ENCODE data around the gene SATB1.

The SATB1 gene

DNA sequence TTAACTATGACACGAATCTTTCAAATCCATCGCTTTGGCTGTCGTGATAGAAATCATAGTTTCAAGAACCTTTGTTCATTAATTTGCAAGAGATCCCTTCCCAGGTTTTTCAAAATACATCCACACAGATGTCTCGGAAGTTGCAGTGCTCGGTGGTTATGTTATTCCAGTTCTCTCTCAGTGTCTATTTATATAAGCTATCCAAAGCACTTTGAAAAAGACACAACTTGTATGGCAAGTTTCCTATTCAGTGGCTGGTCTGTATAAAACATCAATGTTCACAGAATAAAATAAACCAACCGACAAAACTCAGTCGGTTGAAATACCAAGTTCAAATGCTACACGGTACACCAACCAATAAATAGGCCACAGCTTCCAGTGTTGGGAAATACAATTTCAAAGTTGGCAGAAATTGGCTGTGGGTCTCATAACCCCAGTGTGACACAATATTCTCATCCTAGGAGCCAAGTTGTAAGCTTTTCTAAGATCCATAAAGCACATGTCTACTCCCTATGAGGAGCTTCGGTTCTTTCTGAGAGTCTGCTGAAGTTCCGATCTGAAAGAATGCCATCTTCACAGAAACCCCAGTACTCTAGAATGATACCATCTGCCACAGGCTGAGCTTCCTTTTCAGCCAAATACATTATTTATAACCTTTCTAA, 23.7 kb downstream of the SATB1 start:
- TF ChIP-seq, protein P1, sequence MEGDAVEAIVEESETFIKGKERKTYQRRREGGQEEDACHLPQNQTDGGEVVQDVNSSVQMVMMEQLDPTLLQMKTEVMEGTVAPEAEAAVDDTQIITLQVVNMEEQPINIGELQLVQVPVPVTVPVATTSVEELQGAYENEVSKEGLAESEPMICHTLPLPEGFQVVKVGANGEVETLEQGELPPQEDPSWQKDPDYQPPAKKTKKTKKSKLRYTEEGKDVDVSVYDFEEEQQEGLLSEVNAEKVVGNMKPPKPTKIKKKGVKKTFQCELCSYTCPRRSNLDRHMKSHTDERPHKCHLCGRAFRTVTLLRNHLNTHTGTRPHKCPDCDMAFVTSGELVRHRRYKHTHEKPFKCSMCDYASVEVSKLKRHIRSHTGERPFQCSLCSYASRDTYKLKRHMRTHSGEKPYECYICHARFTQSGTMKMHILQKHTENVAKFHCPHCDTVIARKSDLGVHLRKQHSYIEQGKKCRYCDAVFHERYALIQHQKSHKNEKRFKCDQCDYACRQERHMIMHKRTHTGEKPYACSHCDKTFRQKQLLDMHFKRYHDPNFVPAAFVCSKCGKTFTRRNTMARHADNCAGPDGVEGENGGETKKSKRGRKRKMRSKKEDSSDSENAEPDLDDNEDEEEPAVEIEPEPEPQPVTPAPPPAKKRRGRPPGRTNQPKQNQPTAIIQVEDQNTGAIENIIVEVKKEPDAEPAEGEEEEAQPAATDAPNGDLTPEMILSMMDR (conservative IDR thresholded peaks at IDR 0.05; ENCODE audit: low read length) = no peak
- TF ChIP-seq EZH2phosphoT487 (IDR thresholded peaks at IDR 0.05; ENCODE audit: borderline replicate concordance) = no peak
- Histone ChIP-seq H3K9ac (ENCODE audit: low read depth, low read length, poor library complexity, severe bottlenecking) (no peak overlapping the region), H3K4me3 (ENCODE audit: low read length, poor library complexity, severe bottlenecking) (no peak overlapping the region), H3K4me1 (ENCODE audit: insufficient read depth, low read length, poor library complexity, severe bottlenecking) (peaks cover 4% of the 10 kb centered on the region), H3K9me3 (ENCODE audit: insufficient read depth, low read depth, low read length) (no peaks in the 10 kb centered on the region), H3K4me2 (ENCODE audit: low read depth, low read length, poor library complexity, severe bottlenecking) (no peak overlapping the region), H3K27me3 (ENCODE audit: insufficient read depth, low read length, poor library complexity, severe bottlenecking) (no peaks in the 10 kb centered on the region), H3F3A (ENCODE audit: low read depth) (no peaks in the 10 kb centered on the region), H2AFZ (ENCODE audit: low read length) (no peak overlapping the region), H3K79me2 (ENCODE audit: insufficient read depth, low read length) (peaks cover 23% of the 10 kb centered on the region), H4K20me1 (ENCODE audit: insufficient read depth, low read length, poor library complexity, severe bottlenecking) (no peaks in the 10 kb centered on the region), H3K9me2 (replicated peaks; ENCODE audit: low read depth, low read length) (no peaks in the 10 kb centered on the region), H3K36me3 (ENCODE audit: insufficient read depth, low read length) (peaks cover 66% of the 10 kb centered on the region; the same call in 1 of the 2 replicates)

GRCh38 chr3:18398448-18398847, 26.7 kb downstream of the SATB1 start:
- Histone ChIP-seq H3F3A (ENCODE audit: low read depth) (no peaks in the 10 kb centered on the region), H3K79me2 (ENCODE audit: insufficient read depth, low read length) (peaks cover 17% of the 10 kb centered on the region; the same call in 1 of the 2 replicates), H4K20me1 (ENCODE audit: insufficient read depth, low read length, poor library complexity, severe bottlenecking) (no peaks in the 10 kb centered on the region), H3K4me2 (ENCODE audit: low read depth, low read length, poor library complexity, severe bottlenecking) (no peak overlapping the region), H3K9me2 (replicated peaks; ENCODE audit: low read depth, low read length) (no peaks in the 10 kb centered on the region), H3K9ac (ENCODE audit: low read depth, low read length, poor library complexity, severe bottlenecking) (no peak overlapping the region), H3K27me3 (ENCODE audit: insufficient read depth, low read length, poor library complexity, severe bottlenecking) (no peaks in the 10 kb centered on the region), H3K36me3 (ENCODE audit: insufficient read depth, low read length) (peaks cover 78% of the 10 kb centered on the region), H3K4me3 (ENCODE audit: low read length, poor library complexity, severe bottlenecking) (no peak overlapping the region), H3K4me1 (ENCODE audit: insufficient read depth, low read length, poor library complexity, severe bottlenecking) (peaks cover 4% of the 10 kb centered on the region), H2AFZ (ENCODE audit: low read length) (no peak overlapping the region), H3K9me3 (ENCODE audit: insufficient read depth, low read depth, low read length) (no peaks in the 10 kb centered on the region)
- TF ChIP-seq, protein P1 (conservative IDR thresholded peaks at IDR 0.05; ENCODE audit: low read length) = no peak
- TF ChIP-seq EZH2phosphoT487 (IDR thresholded peaks at IDR 0.05; ENCODE audit: borderline replicate concordance) = no peak

DNA sequence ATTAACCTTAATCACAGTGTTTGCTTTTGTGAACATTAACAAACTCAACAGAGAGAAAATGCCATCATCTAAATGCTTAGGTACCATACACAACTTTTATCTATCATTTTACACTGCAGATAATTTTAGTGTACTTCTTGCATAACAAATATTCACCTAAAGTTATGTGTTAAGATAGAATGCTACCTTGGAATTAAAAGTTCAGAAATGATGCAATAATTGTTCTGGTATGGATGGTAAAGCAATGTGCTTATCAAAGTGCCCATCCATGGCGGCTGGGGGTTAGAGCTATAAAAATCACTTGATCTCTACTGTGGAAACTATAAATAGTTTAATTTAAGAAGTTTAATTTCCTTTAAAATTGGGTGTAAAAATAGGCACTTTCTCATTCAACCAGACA, 28.7 kb downstream of the SATB1 start:
- Histone ChIP-seq H3F3A (ENCODE audit: low read depth) (no peaks in the 10 kb centered on the region), H3K9me2 (replicated peaks; ENCODE audit: low read depth, low read length) (no peaks in the 10 kb centered on the region), H3K9ac (ENCODE audit: low read depth, low read length, poor library complexity, severe bottlenecking) (no peak overlapping the region), H2AFZ (ENCODE audit: low read length) (no peak overlapping the region), H3K4me3 (ENCODE audit: low read length, poor library complexity, severe bottlenecking) (no peak overlapping the region), H3K9me3 (ENCODE audit: insufficient read depth, low read depth, low read length) (no peaks in the 10 kb centered on the region), H3K27me3 (ENCODE audit: insufficient read depth, low read length, poor library complexity, severe bottlenecking) (no peaks in the 10 kb centered on the region), H3K36me3 (ENCODE audit: insufficient read depth, low read length) (peaks cover 85% of the 10 kb centered on the region), H4K20me1 (ENCODE audit: insufficient read depth, low read length, poor library complexity, severe bottlenecking) (no peaks in the 10 kb centered on the region), H3K4me2 (ENCODE audit: low read depth, low read length, poor library complexity, severe bottlenecking) (no peak overlapping the region), H3K4me1 (ENCODE audit: insufficient read depth, low read length, poor library complexity, severe bottlenecking) (peaks cover 4% of the 10 kb centered on the region), H3K79me2 (ENCODE audit: insufficient read depth, low read length) (peaks cover 20% of the 10 kb centered on the region; the same call in 1 of the 2 replicates)
- TF ChIP-seq, protein P1 (conservative IDR thresholded peaks at IDR 0.05; ENCODE audit: low read length) = no peak
- no peak for TF ChIP-seq EZH2phosphoT487 (IDR thresholded peaks at IDR 0.05; ENCODE audit: borderline replicate concordance)
